ENCODE results near the gene ORC5. TPM values are rescaled to one million over a fixed set of nuclear protein-coding genes. Genes with fewer than 3 reads are reported as not detected.

The ORC5 gene
- total and polyA plus RNA-seq, 2 of the 13 experiments (the other 11 are each of a cell fraction or from before 2014, with no cell fraction given), result 4.8 to 18.8 TPM

GRCh38 chr7:104142147-104142546 is 65.7 kb downstream of the ORC5 start (continued):
- TF ChIP-seq, protein P1, sequence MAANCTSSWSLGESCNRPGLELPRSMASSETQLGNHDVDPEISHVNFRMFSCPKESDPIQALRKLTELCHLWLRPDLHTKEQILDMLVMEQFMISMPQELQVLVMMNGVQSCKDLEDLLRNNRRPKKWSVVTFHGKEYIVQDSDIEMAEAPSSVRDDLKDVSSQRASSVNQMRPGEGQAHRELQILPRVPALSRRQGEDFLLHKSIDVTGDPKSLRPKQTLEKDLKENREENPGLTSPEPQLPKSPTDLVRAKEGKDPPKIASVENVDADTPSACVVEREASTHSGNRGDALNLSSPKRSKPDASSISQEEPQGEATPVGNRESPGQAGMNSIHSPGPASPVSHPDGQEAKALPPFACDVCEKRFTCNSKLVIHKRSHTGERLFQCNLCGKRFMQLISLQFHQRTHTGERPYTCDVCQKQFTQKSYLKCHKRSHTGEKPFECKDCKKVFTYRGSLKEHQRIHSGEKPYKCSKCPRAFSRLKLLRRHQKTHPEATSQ (CRISPR knock-in tag; IDR thresholded peaks at IDR 0.05; ENCODE audit: borderline replicate concordance), result no peak
- TF ChIP-seq ZNF850 (CRISPR knock-in tag; conservative IDR thresholded peaks at IDR 0.05) (no peak), ZNF124 (CRISPR knock-in tag; IDR thresholded peaks at IDR 0.05) (no peak), ZNF350 (CRISPR knock-in tag; IDR thresholded peaks at IDR 0.05; ENCODE audit: borderline replicate concordance, low read depth) (no peak), ZFP91 (CRISPR knock-in tag; IDR thresholded peaks at IDR 0.05; ENCODE audit: borderline replicate concordance) (no peak), MIXL1 (CRISPR knock-in tag; IDR thresholded peaks at IDR 0.05) (no peak)
- TF ChIP-seq, protein P2, sequence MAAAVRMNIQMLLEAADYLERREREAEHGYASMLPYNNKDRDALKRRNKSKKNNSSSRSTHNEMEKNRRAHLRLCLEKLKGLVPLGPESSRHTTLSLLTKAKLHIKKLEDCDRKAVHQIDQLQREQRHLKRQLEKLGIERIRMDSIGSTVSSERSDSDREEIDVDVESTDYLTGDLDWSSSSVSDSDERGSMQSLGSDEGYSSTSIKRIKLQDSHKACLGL (CRISPR knock-in tag; IDR thresholded peaks at IDR 0.05), result no peak
- TF ChIP-seq, protein P3, sequence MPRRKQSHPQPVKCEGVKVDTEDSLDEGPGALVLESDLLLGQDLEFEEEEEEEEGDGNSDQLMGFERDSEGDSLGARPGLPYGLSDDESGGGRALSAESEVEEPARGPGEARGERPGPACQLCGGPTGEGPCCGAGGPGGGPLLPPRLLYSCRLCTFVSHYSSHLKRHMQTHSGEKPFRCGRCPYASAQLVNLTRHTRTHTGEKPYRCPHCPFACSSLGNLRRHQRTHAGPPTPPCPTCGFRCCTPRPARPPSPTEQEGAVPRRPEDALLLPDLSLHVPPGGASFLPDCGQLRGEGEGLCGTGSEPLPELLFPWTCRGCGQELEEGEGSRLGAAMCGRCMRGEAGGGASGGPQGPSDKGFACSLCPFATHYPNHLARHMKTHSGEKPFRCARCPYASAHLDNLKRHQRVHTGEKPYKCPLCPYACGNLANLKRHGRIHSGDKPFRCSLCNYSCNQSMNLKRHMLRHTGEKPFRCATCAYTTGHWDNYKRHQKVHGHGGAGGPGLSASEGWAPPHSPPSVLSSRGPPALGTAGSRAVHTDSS (CRISPR knock-in tag; conservative IDR thresholded peaks at IDR 0.05), result no peak
- TF ChIP-seq, protein P4, sequence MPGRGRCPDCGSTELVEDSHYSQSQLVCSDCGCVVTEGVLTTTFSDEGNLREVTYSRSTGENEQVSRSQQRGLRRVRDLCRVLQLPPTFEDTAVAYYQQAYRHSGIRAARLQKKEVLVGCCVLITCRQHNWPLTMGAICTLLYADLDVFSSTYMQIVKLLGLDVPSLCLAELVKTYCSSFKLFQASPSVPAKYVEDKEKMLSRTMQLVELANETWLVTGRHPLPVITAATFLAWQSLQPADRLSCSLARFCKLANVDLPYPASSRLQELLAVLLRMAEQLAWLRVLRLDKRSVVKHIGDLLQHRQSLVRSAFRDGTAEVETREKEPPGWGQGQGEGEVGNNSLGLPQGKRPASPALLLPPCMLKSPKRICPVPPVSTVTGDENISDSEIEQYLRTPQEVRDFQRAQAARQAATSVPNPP (CRISPR knock-in tag; IDR thresholded peaks at IDR 0.05), result no peak

Data from HepG2 (cell line).